Measurements from ENCODE around the gene LHX8.

LHX8 gene

GRCh38 chr1:75115654-75116053 is 18.5 kb upstream of the LHX8 start:
- no peak for TF ChIP-seq CTCF (conservative IDR thresholded peaks at IDR 0.05; ENCODE audit: low read length)
- no peak overlapping the region for H3K4me3 ChIP-seq (ENCODE audit: low read length)
- DNase-seq (ENCODE audit: low read depth): no peak

GRCh38 chr1:75123756-75124155 is 10.4 kb upstream of the LHX8 start:
- no peak overlapping the region for H3K4me3 ChIP-seq (ENCODE audit: low read length)
- TF ChIP-seq CTCF (conservative IDR thresholded peaks at IDR 0.05; ENCODE audit: low read length): no peak
- DNase-seq (ENCODE audit: low read depth): no peak

GRCh38 chr1:75124510-75124909 is 9.7 kb upstream of the LHX8 start:
- no peak overlapping the region for H3K4me3 ChIP-seq (ENCODE audit: low read length)
- no peak for TF ChIP-seq CTCF (conservative IDR thresholded peaks at IDR 0.05; ENCODE audit: low read length)
- no peak for DNase-seq (ENCODE audit: low read depth)

GRCh38 chr1:75125161-75125726 is 8.9 kb upstream of the LHX8 start:
- no peak overlapping the region for H3K4me3 ChIP-seq (ENCODE audit: low read length)
- DNase-seq (ENCODE audit: low read depth): no peak
- no peak for TF ChIP-seq CTCF (conservative IDR thresholded peaks at IDR 0.05; ENCODE audit: low read length)

GRCh38 chr1:75126611-75127101 is 7.5 kb upstream of the LHX8 start:
- no peak overlapping the region for H3K4me3 ChIP-seq (ENCODE audit: low read length)
- TF ChIP-seq CTCF (conservative IDR thresholded peaks at IDR 0.05; ENCODE audit: low read length): no peak

GRCh38 chr1:75127916-75128717 is 6.1 kb upstream of the LHX8 start:
- no peak for DNase-seq (ENCODE audit: low read depth)
- H3K4me3 ChIP-seq (ENCODE audit: low read length): no peak overlapping the region
- no peak for TF ChIP-seq CTCF (conservative IDR thresholded peaks at IDR 0.05; ENCODE audit: low read length)

More at GRCh38 chr1:75126611-75127101, 7.5 kb upstream of the LHX8 start:
- no peak for DNase-seq (ENCODE audit: low read depth)

GRCh38 chr1:75129660-75129982 is 4.6 kb upstream of the LHX8 start:
- TF ChIP-seq CTCF (conservative IDR thresholded peaks at IDR 0.05; ENCODE audit: low read length): no peak
- DNase-seq (ENCODE audit: low read depth): no peak
- no peak overlapping the region for H3K4me3 ChIP-seq (ENCODE audit: low read length)
